Measurements from ENCODE around the gene BRI3BP. TPM values are rescaled to one million over a fixed set of nuclear protein-coding genes. Genes with fewer than 3 reads are reported as not detected.
"Not testable (repeated sequence)": the region's sequence is repeated elsewhere in the genome, so short reads cannot be mapped to it uniquely, and the experiment has no call there.

The BRI3BP gene
- total and polyA plus RNA-seq, 7 donors = 1.3 to 22.1 (median 2.9) TPM

GRCh38 chr12:125056306-125056705, 62.9 kb downstream of the BRI3BP start:
- no peak overlapping the region for H3K27ac ChIP-seq
- H3K4me3 ChIP-seq = no peak overlapping the region
- H3K36me3 ChIP-seq = no peaks in the 10 kb centered on the region
- no peaks in the 10 kb centered on the region for H3K4me1 ChIP-seq
- TF ChIP-seq POLR2AphosphoS5 (IDR thresholded peaks at IDR 0.05) = no peak
- TF ChIP-seq EP300 (IDR thresholded peaks at IDR 0.05) = no peak
- TF ChIP-seq, protein P1, sequence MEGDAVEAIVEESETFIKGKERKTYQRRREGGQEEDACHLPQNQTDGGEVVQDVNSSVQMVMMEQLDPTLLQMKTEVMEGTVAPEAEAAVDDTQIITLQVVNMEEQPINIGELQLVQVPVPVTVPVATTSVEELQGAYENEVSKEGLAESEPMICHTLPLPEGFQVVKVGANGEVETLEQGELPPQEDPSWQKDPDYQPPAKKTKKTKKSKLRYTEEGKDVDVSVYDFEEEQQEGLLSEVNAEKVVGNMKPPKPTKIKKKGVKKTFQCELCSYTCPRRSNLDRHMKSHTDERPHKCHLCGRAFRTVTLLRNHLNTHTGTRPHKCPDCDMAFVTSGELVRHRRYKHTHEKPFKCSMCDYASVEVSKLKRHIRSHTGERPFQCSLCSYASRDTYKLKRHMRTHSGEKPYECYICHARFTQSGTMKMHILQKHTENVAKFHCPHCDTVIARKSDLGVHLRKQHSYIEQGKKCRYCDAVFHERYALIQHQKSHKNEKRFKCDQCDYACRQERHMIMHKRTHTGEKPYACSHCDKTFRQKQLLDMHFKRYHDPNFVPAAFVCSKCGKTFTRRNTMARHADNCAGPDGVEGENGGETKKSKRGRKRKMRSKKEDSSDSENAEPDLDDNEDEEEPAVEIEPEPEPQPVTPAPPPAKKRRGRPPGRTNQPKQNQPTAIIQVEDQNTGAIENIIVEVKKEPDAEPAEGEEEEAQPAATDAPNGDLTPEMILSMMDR (IDR thresholded peaks at IDR 0.05) = no peak
- no peak for TF ChIP-seq POLR2A (IDR thresholded peaks at IDR 0.05)
- DNase-seq = no peak
- no peaks in the 10 kb centered on the region for H3K27me3 ChIP-seq
- intact Hi-C loops (cut with DNase I) = no loop called here
- 92 to 93% methylated on average over 14 of the region's 14 CpGs for WGBS, 2 donors
- no peaks in the 10 kb centered on the region for H3K9me3 ChIP-seq

DNA sequence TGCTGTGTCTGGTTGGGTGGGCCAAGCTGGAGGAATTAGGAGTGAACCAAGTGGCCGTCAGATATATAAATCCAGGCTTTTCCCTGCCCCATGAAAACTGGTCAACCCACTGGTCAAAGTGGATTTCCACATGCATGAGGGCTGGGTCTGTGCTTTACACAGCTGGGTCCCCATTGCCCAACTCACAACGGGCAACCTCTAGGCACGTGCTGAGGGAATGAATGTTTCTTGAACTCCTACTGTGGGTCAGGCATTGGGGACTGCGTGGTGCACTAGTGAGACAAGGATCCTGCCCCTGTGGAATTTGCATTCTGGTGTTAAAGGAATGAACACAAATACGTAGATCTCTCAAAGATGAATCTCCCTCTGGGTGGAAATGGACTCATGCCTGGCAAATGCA, 64.3 kb downstream of the BRI3BP start:
- intact Hi-C loops (cut with DNase I) = no loop called here
- Histone ChIP-seq H3K36me3 (no peaks in the 10 kb centered on the region), H3K4me3 (no peak overlapping the region), H3K27me3 (no peaks in the 10 kb centered on the region), H3K27ac (no peak overlapping the region), H3K4me1 (no peaks in the 10 kb centered on the region), H3K9me3 (no peaks in the 10 kb centered on the region)
- TF ChIP-seq POLR2A (IDR thresholded peaks at IDR 0.05) (no peak), EP300 (IDR thresholded peaks at IDR 0.05) (no peak), POLR2AphosphoS5 (IDR thresholded peaks at IDR 0.05) (no peak)
- TF ChIP-seq, protein P1 (IDR thresholded peaks at IDR 0.05) = no peak
- DNase-seq = no peak
- 86 to 91% methylated on average over 5 of the region's 5 CpGs for WGBS, 2 donors

DNA sequence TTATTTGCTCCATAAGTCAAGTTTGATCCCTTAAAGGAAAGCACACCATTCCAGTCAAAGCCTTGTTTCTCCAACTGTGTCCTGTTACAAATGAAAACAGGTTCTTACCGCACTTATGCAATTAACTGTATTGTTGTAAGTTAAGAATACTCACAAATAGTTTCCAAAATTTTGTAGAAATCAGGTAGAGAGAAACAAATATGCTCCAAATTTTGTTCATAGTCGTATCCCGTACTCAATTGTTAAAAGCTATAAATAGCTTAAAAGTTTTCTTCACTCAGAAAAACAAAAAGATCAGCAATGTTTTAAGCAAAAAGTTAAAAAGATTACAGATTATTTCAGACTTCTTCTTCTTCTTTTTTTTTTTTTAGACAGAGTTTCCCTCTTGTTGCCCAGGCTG, 67.8 kb downstream of the BRI3BP start:
- 94 to 96% methylated on average over 3 of the region's 3 CpGs for WGBS, 2 donors
- Histone ChIP-seq H3K9me3 (no peaks in the 10 kb centered on the region), H3K4me1 (peaks cover 0 to 17% (median 13%) of the 10 kb centered on the region in 4 donors), H3K27ac (no peak overlapping the region), H3K27me3 (no peaks in the 10 kb centered on the region), H3K4me3 (no peak overlapping the region), H3K36me3 (no peaks in the 10 kb centered on the region)
- TF ChIP-seq, protein P1 (IDR thresholded peaks at IDR 0.05) = no peak
- TF ChIP-seq POLR2AphosphoS5 (IDR thresholded peaks at IDR 0.05) (no peak), EP300 (IDR thresholded peaks at IDR 0.05) (no peak), POLR2A (IDR thresholded peaks at IDR 0.05) (no peak)
- intact Hi-C loops (cut with DNase I) = no loop called here
- no peak for DNase-seq

- 77 to 81% methylated on average over 4 of the region's 4 CpGs for WGBS, 2 donors
- H3K27ac ChIP-seq; intact Hi-C loops (cut with DNase I); DNase-seq; H3K27me3 ChIP-seq; H3K9me3 ChIP-seq; H3K4me3 ChIP-seq; H3K36me3 ChIP-seq: not testable (repeated sequence)
- H3K4me1 ChIP-seq = peaks cover 0 to 19% (median 15%) of the 10 kb centered on the region in 4 donors
Observed at GRCh38 chr12:125063522-125063921, 70.1 kb downstream of the BRI3BP start.

GRCh38 chr12:125064492-125064891, 71.0 kb downstream of the BRI3BP start:
- TF ChIP-seq POLR2A (IDR thresholded peaks at IDR 0.05) (no peak), EP300 (IDR thresholded peaks at IDR 0.05) (no peak)
- TF ChIP-seq, protein P1 (IDR thresholded peaks at IDR 0.05) = no peak
- Histone ChIP-seq H3K4me1 (peaks cover 0 to 19% (median 15%) of the 10 kb centered on the region in 4 donors), H3K36me3 (no peaks in the 10 kb centered on the region), H3K4me3 (peak overlapping the region; percentile 66 to 97 (median 78)), H3K9me3 (no peaks in the 10 kb centered on the region), H3K27ac (no peak overlapping the region), H3K27me3 (no peaks in the 10 kb centered on the region)
- 51 to 54% methylated on average over 5 of the region's 5 CpGs for WGBS, 2 donors
- intact Hi-C loops (cut with DNase I) = loop anchor here (2.0 kb wide), 1 partner anchor 72 kb away; the partner anchor contains the start of gene BRI3BP
- DNase-seq = no peak

All from sigmoid colon (tissue), 7 donors.